Right kidney (tissue), 1 donor: ENCODE data around the gene CASP14.
"Not testable (repeated sequence)": the region's sequence is repeated elsewhere in the genome, so short reads cannot be mapped to it uniquely, and the experiment has no call there.

Experiments used
- DNase-seq: peaks from one replicate; pipeline ENCODE4 v3.0.0-alpha.2; 2016

The CASP14 gene

GRCh38 chr19:15072930-15073647, 23.8 kb downstream of the CASP14 start:
- peak; percentile 4 for DNase-seq

GRCh38 chr19:15074371-15074770, 25.1 kb downstream of the CASP14 start:
- no peak for DNase-seq

- no peak for DNase-seq
Observed at GRCh38 chr19:15075806-15076205, 26.5 kb downstream of the CASP14 start.

- DNase-seq, result not testable (repeated sequence)
Observed at GRCh38 chr19:15080002-15080401, 30.7 kb downstream of the CASP14 start.

- no peak for DNase-seq
Observed at GRCh38 chr19:15081911-15082310, 32.6 kb downstream of the CASP14 start, which contains the start of gene OR1I1. OR1I1 (plus strand) TSS chr19:15082211; CDS start chr19:15087066, 4,855 bp downstream.

- DNase-seq, result no peak
Observed at GRCh38 chr19:15087182-15087581, 37.9 kb downstream of the CASP14 start.

GRCh38 chr19:15091918-15092753, 42.9 kb downstream of the CASP14 start:
- peak; percentile 37 for DNase-seq

GRCh38 chr19:15093001-15093400, 43.7 kb downstream of the CASP14 start:
- DNase-seq, result no peak

- DNase-seq, result no peak
Observed at GRCh38 chr19:15096223-15096622, 46.9 kb downstream of the CASP14 start.

GRCh38 chr19:15097980-15098379, 48.7 kb downstream of the CASP14 start:
- DNase-seq, result not testable (repeated sequence)

- DNase-seq, result no peak
Observed at GRCh38 chr19:15098460-15098859, 49.2 kb downstream of the CASP14 start.

GRCh38 chr19:15099017-15099582, 49.8 kb downstream of the CASP14 start:
- DNase-seq, result no peak

GRCh38 chr19:15101479-15102082, 52.3 kb downstream of the CASP14 start:
- DNase-seq, result no peak

GRCh38 chr19:15104003-15104402, 54.7 kb downstream of the CASP14 start:
- no peak for DNase-seq

- no peak for DNase-seq
Observed at GRCh38 chr19:15104411-15104810, 55.1 kb downstream of the CASP14 start.

GRCh38 chr19:15105044-15105443, 55.8 kb downstream of the CASP14 start:
- DNase-seq, result no peak

- peak; percentile 66 for DNase-seq
Observed at GRCh38 chr19:15107061-15108010, 58.1 kb downstream of the CASP14 start, which contains the start of gene SYDE1. SYDE1 (plus strand) TSS chr19:15107401; CDS start chr19:15107434, 33 bp downstream.
